Measurements from ENCODE around the gene SLC6A13.
A peak's percentile ranks its signal among the peaks of the same experiment; 100 is the strongest.
"Not testable (repeated sequence)": the region's sequence is repeated elsewhere in the genome, so short reads cannot be mapped to it uniquely, and the experiment has no call there.

SLC6A13 gene

DNA sequence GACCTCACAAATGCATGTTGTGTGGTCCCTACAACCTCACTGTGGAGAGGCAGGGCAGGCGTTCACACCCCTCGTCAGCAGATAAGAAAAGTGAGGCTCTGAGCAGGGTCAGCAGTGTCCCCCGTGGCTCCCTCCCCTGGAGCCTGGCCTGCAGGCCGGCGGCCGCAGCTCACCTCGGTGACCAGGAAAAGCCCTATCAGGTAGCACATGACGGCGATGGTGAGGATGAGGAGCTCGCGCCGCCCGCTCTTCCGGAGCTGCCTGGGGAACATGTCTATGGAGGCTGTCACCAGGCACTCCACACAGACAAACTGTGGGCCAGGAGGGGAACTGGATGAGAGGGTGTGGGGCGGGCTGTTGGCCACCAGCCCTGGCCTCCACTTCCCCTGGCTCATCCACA, 66.7 kb downstream of the SLC6A13 start:
- no peak for DNase-seq

DNA sequence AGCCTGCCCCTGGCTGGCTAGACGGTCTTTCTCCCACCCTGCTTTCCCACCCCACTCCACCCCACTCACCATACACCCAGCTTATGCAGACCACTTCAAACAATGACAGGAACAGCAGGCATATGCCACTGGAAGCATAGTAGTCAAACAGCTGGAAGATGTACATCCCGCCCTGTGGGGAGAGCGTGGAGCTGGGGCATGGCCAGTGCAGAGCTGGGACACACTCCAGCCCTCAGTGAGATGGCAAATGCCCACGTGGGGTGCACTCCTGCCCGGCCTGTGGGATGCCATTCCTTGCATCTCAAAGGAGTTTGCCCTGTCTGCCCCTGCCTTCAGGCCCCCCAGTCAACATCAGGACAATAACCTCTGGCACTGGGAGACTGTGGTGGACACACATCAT, 67.5 kb downstream of the SLC6A13 start:
- DNase-seq, result no peak

DNA sequence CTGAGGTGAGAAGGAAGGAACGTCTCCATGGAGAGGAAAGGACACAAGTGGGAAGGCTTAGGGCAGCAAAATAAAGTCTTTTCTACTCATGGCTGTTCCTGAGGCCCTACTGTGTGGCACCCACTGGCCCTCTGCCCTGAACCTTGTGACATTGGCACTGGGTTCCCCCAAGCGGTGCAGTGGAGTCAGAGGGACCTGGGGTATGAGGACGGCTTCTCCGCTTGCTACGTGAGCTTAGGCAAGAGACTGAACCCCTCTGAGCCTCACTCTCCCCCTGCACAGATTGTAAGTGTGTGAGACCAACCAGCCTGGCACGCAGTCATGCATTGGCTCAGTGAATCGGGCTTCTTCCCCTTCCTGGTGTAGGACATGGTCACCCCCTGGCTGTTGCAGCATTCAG, 68.4 kb downstream of the SLC6A13 start:
- no peak for DNase-seq

DNA sequence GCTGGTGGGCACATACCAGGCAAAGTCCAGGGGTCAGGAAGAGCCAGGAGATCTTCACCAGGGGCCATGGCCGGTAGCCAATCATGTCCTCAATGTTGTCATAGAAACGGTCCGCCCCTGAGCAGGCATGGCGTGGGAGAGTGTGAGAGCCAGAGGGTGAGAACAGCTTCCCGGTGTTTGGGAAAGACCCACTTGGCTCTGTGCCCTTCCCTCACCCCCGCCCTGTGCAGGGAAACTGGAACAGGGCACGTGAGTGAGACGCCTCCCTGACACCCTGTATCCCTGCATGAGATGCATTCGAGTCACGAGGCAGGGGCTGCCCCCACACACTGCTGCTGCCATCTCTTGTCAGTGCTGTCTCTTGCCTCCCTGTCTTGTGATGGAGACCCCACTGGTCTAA, 69.4 kb downstream of the SLC6A13 start:
- no peak for DNase-seq

DNA sequence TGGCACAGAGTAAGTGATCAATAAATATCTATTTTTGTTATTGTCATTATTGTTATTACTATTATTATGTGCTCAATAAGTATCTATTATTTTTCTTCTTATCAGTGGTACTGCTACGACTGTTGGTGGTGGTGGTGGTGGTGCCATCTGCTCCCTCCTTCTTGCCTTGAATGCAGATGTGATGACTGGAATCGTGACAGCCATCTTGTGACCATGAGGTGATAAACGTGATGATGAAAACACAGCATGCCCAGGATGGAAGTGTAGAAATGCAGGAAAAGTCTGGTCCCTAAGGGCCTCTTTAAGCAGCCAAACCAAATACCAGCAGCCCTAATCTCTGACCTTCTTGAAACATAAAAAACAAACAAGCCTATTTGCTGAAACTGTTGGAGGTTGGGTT, 71.1 kb downstream of the SLC6A13 start:
- no peak for DNase-seq

DNA sequence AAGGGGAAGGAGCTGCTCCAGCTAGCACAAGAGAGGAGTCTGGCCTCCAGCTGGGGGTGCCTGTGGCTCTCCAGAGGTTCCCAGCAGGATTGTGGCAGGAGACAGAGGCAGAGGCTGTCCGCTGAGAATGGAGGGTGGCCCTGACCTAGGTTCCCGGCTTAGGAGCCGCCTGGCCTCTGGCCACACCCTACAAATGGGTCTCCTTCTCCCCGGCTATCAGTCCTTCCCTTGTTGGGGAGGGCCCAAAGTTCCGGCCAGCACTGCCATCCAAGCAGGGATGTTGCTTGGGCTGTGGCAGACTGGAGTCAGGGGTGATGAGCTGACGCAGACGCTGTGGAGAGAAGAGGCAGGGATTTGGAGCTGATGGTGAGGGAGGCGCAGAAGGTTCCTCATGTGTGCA, 71.8 kb downstream of the SLC6A13 start:
- no peak for DNase-seq

DNA sequence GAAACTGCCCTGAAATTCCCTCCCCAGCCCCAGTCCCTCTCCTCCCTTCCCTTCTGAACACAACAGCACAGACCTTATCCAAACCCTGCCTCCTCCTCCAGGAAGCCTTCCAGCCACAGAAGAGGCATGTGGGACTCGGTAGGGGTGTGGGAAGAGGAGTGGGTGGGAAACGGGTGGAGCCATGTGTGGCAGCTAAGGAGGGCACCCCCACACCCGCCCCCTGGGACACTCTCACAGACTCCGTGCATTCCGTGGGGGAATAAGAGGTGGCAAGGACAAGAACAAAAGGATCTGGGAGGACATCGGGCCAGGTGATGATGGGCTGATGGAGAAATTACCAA, 73.0 kb downstream of the SLC6A13 start:
- DNase-seq, result no peak

DNA sequence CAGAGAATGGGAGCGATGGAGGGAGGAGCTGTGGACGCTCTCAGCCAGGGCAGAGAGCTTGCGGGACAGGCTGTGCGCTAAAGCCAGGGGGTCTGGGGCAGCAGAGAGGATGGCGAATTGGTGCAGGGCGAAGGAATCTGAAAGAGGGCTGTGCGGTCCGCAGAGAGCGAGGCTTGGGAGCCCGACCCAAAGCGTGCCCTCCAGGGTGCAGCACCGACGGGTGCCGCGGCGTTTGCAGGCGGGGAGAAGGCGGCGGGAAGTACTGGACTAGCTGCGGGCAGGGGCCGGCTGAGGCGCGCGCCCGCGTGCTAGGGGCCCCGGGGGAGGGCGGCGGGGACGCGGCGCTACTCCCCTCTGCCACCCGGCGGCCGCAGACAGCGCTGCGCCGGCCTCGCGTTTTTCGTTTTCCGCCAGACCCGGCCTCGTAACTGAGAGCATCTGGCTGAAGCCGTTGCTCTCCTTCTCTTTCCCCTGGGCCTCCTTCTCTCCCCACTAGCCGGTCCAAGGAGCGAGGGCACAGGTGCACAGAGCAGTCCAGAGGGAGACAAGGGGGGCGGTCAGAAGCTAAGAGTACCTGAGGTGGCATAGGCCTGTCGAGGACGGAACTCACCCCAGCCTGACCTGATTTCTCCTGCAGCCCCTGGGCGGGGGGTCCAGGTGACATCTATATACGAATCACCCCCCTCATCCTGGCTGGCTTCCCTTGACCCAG, 73.6 kb downstream of the SLC6A13 start:
- DNase-seq, result peak in 1 of 4 experiments; percentile 16

DNA sequence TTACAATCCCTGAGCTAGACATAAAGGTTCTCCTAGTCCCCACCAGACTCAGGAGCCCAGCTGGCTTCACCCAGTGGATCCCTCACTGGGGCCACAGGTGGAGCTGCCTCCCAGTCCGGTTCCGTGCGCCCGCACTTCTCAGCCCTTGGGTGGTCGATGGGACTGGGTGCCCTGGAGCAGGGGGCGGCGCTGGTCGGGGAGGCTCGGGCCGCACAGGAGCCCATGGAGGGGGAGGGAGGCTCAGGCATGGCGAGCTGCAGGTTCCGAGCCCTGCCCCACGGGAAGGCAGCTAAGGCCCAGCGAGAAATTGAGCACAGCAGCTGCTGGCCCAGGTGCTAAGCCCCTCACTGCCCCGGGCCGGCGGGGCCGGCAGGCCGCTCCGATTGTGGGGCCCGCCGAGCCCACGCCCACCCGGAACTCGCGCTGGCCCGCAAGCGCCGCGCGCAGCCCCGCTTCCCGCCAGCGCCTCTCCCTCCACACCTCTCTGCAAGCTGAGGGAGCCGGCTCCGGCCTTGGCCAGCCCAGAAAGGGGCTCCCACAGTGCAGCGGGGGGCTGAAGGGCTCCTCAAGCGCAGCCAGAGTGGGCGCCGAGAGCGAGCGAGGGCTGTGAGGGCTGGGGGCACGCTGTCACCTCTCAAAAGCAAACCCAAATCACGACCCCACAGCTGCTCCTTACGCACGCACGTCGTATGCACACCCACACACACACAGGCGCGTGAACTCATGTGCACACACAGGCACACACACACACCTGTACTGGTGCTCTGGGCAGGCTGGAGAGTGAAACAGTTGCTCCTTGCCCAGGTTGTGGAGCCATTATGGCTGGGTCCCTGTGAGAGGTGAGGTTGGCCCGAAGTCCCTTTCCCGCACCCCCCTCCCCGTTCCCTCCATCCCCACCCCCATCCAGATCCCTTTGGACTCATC, 74.4 kb downstream of the SLC6A13 start:
- DNase-seq, result not testable (repeated sequence)

DNA sequence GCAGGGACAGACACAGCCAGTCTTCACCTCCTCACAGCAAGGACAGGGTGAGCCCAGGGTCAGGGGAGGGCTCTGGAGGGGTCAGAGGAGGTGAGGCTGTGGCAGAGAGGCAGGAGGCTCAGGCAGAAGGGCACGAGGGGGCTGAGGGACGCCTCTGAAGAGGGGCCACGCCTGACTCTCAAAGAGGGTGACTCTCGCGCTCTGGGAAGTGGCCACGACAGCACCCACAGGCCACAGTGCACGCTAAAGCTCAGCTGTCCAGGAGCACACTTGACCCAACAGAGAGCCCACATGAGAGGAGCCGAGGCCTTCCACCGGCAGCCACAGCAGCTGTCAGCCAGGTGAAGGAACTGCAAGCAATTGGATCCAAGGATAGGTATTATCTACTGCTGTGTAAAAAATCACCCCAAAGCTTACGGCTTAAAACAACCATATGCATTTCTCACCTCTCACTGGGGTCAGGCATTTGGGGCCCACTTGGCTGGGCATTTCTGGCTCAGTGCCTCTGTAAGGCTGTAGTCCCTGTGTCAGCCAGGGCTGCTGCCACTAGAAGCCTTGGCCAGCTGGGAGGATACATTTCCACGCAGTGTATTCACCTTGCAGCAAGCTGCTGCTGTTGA, 76.5 kb downstream of the SLC6A13 start:
- no peak for DNase-seq

DNA sequence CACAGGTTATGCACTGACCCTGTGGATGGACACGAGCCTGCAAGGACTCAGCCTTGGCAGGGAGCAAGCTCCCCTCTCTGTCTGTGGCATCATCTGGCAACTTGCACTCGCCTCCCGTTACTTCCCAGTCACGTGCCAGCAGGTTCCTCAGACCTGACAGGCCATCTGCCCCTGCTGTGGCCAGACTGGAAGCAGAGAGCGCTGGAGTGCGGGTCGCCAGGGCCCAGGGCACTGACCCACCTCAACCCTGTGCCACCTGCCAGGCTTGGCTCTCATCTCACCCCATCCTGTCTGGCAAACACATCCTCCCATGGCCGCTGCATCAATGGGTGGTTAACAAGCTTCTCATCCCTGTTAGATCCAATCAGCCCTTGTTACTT, 77.1 kb downstream of the SLC6A13 start:
- no peak for DNase-seq

DNA sequence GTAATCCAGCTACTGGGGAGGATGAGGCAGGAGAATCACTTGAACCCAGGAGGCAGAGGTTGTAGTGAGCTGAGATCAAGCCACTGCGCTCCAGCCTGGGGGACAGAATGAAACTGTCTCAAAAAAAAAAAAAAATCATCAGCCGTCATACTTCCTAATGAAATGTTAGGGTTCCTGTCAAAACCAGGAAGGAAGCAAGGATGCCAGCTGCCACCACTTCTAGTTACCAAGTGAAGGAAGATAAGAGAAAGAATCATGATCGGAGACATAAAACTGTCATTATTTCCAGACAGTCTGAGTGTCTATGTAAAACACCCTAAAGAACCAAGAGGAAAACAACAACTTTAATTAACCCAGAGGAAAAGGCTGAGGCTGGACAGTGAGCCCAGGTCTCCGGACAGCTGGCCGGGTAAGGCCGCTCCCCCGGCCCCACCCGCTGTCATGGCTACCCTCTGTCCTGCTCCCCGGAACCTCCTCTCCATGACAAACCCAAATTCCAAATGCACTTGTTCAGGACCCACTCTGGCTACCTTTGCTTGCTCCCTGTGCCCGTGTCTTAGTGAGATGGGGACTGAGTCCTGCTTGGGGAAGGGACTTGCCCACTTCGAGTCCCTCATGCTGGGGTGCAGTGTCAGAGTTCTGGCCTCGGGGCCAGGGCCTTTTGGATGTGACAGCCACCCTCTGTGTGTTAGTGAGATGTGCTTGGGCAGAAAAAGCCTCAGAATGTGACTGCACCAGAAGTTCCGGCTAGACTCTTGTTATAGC, 77.6 kb downstream of the SLC6A13 start:
- DNase-seq, result no peak

DNA sequence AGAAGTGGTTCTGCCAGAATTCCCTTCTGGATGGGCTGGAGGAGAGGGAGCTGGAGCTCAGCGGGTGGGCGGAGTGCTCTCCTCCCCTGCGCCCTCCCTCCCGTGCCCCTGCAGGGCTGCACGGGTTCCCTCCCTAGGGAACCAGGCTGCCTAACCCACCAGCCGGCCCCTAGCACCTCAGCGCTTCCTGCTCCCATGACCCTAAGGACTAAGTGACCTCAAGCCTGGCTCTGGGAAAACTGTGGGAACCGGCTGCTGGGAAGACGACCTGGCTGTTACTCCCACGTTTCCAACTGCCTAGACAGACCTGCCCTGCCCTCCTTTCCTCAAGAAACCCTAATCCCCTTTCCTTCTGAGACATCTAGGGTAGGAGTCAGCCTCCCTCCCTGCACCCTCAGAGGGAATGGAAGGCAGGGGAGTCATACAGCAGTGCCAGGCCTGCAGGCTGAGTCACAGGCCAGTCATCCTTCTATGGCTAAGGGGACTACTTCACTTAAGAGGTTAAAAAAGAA, 80.2 kb downstream of the SLC6A13 start:
- DNase-seq, result no peak

DNA sequence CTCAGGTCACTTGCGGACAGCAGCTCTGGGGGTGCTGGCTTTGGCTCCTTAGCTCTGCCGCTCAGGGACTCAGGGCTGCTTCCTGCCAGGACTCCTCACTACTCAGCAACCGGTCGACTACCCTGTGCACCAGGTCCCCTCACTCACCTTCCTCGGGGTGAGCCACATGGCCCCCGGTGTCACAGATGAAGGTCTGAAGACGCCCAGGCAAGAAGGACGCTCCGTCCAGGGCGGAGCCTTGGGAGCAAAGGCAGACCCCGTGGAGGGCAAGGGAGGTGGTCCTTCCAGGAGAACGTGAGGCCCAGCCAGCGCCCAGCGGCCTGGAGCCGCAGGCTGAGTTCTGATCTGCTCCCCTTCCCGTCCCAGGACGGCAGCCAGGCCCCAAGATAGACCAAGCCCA, 80.7 kb downstream of the SLC6A13 start:
- DNase-seq, result no peak

DNA sequence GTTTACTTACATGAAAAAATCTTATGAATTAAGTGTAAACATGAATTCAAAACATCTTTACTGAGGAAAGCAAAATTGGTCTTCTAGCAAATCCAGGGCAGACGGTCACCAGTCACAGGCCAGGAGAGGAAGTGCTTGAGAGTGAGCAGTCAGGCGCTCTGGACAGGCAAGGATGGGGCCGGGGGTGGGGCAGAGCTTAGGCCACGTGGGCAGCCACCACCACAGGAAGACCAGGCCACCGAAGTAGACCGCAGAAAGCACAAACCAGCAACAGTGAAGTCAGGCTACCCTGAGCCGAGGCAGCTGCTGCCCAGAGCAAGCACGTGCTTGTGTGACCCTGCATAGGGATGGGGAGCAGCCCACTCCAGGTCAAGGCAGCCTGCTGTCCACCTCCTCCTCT, 82.2 kb downstream of the SLC6A13 start:
- no peak for DNase-seq

DNA sequence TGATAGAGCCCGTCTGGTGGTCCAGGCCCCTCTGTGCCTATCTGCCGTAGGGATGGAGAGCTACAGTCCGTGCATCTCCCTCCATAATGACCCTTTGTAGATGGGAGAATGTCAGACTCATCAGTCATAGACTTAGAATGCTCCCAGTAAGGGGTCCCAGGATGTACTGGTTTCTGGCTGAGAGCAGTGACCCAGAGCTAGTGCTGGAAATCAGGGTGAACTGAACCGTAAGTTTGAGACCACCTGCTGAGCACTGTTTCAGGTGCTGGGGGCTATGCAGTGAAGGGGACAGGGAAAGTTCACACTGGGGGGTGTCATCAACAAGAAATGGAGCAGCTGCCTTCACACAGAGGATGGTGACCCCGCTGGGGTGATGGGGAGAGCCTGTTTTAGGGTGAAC, 82.8 kb downstream of the SLC6A13 start:
- DNase-seq, result no peak

DNA sequence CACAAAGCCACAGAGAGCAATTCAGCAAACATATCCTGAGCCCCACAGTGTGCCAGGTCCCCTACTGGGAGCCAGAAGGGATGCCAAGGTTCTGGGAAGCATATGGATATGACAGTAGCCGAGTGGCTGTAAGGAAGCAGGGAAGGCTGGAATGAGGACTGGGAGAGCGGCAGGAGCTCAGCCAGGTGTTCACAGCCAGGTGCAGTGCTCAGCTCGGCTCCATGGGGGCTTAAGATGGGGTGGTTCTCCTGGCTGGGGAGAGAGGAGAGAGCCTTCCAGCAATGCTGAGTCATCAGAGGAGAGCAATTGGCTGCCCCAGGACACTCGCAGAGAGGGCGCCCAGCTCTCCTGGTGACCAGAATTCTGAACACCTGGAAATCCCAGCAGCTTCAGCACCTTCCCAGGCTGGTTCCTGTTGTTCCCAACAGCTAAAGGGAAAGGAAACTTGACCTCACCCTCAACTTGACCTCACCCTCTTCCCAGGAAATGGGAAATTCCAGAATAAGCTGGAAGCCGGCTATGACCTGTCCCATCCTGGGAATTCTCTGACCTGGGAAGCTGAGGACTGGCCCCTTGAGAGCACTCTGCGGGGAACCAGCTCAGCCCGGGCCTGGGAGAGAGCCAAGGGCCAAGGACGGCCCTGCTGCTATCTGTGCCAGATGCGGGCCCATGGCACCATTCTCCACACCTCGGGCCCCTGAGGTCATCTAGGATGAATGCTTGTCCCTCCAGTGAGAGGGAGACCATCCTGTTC, 83.3 kb downstream of the SLC6A13 start:
- DNase-seq, result no peak

DNA sequence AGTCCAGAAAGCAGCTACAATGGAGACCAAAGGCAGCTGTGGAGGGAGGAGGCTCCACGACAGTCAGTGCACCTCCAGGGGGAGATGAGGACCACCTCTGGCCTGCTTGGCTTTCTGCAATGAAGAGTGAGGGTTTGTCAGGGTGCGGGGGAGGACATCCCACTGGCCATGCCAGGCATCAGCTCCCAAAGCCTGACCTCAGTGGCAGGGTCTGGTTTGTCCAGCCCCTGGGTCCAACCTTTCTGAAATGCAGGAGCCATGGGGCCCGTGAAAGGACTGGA, 83.9 kb downstream of the SLC6A13 start:
- DNase-seq, result no peak

DNA sequence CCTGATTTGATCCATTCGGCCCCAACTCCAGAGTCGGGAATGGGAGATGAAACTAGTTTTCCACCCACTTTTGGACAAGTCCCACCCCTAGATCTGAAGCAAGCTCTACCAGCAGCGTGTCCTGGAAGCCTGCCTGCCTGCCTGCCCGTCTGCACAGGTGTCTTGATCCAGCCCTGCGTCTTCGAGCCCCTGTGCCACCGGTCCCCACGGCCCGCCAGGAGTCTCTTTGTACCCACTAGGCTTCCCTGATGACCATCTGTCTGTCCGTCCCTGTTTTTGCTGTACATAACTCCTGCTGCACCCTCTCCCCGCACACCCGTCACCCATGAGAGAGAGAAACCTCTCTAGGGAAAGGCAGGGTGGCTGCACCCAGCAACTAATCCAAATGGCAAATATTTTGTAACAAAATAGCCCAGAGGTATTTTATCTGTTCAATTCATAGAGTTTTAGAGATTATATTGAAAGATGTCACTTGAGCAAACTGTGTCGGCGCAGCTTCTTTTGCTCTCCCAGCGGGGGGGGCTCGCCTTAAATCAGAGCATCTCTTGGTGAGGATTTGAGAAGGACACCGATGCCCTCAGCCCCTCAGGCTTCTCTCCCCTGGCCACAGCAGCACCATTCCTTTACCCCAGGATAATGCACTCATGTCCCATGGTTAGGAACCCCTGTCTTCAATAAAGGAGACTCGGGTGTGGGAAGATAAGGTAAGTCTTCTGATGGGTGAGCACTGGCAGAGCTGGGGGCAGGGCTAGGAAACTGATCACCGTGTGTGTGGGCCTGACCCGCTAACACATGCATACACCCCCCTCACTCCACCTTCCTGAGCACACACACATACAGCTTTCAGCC, 84.4 kb downstream of the SLC6A13 start:
- DNase-seq, result no peak

DNA sequence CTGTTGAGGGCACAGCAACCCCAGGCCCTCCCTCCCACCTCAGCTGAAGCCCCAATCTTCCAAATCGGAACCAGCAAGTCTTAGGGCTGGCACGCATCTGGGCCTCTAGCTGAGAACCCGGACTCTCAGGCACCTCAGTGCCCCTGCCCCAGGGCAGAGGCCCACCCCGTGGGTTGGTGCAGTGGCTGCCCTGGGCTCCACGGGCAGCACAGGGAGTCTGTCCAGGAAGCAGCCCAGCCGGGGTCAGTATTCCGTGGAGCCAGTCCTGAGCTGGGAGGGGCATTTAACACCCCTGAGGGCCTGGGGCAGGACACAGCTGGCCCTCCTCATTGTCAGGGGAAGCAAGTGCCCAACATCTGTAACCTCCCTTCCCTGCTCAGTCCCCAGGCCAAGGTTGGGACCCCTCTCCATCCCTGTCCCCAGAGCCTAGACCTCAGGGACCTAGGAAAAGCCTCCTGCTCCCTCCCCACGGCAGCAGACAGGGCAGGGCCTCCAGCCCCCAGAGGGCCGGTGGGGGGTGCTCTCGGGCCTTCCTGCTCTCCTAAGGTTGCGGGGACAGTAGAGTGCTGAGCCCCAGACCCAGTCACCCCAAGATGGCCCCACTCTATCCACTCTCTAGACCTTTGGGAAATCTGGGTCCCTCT, 85.2 kb downstream of the SLC6A13 start:
- DNase-seq, result no peak

All from activated naive CD4-positive, alpha-beta T cell (primary cell).